Fibroblast of lung (primary cell): ENCODE results near the gene FAM78A. TPM values are rescaled to one million over a fixed set of nuclear protein-coding genes. Genes with fewer than 3 reads are reported as not detected.

Experiments
- DNase-seq, 2 donors: peaks; one replicate each; pipeline versions ENCODE4 v3.0.0 to v3.0.0-alpha.2; 2010; ENCODE audit warnings: low read depth in 2 of 2
- H2AFZ ChIP-seq: 2 replicates; pipeline ENCODE4 v1.5.1; 2012; ENCODE audit warnings: low read length, control low read depth, inconsistent platforms
- H3K27ac ChIP-seq: 2 replicates; pipeline ENCODE4 v1.5.1; 2011; ENCODE audit warnings: low read length, control low read depth; ENCODE audit not compliant: insufficient read depth
- H3K27me3 ChIP-seq: 2 replicates; pipeline ENCODE4 v1.5.1; 2011; ENCODE audit warnings: mild to moderate bottlenecking, low read length; ENCODE audit not compliant: control insufficient read depth, insufficient read depth
- H3K36me3 ChIP-seq: 2 replicates; pipeline ENCODE4 v1.5.1; 2011; ENCODE audit warnings: low read length; ENCODE audit not compliant: control insufficient read depth, insufficient read depth
- H3K4me1 ChIP-seq: 2 replicates; pipeline ENCODE4 v1.5.1; 2011; ENCODE audit warnings: low read length; ENCODE audit not compliant: control insufficient read depth, insufficient read depth; ENCODE audit errors: extremely low read depth
- H3K4me2 ChIP-seq: 2 replicates; pipeline ENCODE4 v1.5.1; 2011; ENCODE audit warnings: low read length, control low read depth; ENCODE audit not compliant: insufficient read depth; ENCODE audit errors: extremely low read depth
- H3K4me3 ChIP-seq, 4 experiments: fragments of 200-600 bp in 1 of 4; sonication (generic) in 1 of 4; replicated peaks in 1 of 4; 2 replicates each; pipeline ENCODE4 v1.5.1; 2011 to 2016; ENCODE audit warnings: low read length in 4 of 4, low read depth in 3 of 4, mild to moderate bottlenecking in 3 of 4, control low read depth in 2 of 4, inconsistent platforms in 1 of 4, mixed read lengths in 1 of 4; ENCODE audit not compliant: insufficient read depth in 1 of 4; ENCODE audit errors: control extremely low read depth in 1 of 4
- H3K79me2 ChIP-seq: 2 replicates; pipeline ENCODE4 v1.5.1; 2012; ENCODE audit warnings: mild to moderate bottlenecking, low read length, inconsistent platforms; ENCODE audit not compliant: control insufficient read depth, insufficient read depth
- H3K9ac ChIP-seq: 2 replicates; pipeline ENCODE4 v1.5.1; 2011; ENCODE audit warnings: mild to moderate bottlenecking, low read length, control low read depth; ENCODE audit not compliant: insufficient read depth
- H3K9me3 ChIP-seq: 2 replicates; pipeline ENCODE4 v1.5.1; 2012; ENCODE audit warnings: low read depth, low read length; ENCODE audit not compliant: control insufficient read depth, insufficient read depth
- H4K20me1 ChIP-seq: 2 replicates; pipeline ENCODE4 v1.5.1; 2011; ENCODE audit warnings: low read length; ENCODE audit not compliant: control insufficient read depth, insufficient read depth; ENCODE audit errors: extremely low read depth
- EZH2 ChIP-seq: IDR thresholded peaks from 2 replicates; pipeline ENCODE4 v1.5.1; 2012; ENCODE audit warnings: low read length, control low read depth, mild to moderate bottlenecking; ENCODE audit errors: missing control alignments
- polyA minus RNA-seq: library from RNA; depleted of rRNA, polyadenylated mRNA; stranded (reverse); fragments of >200 nt; gene quantifications from 2 replicates; pipeline ENCODE4 v1.2.3, GENCODE V29; 2011; ENCODE audit warnings: low replicate concordance
- polyA plus RNA-seq, 2 donors: library from polyadenylated mRNA; depleted of rRNA in 1 of 2; stranded (reverse) in 1 of 2; unstranded in 1 of 2; fragments of >200 nt; gene quantifications; 2 replicates each; pipeline ENCODE4 v1.2.1, GENCODE V29; 2011 to 2012; ENCODE audit warnings: missing spikeins in 1 of 2
- total RNA-seq: library from RNA; depleted of rRNA; stranded (reverse); fragments of >200 nt; gene quantifications from 2 replicates; pipeline ENCODE4 v1.2.1, GENCODE V29; 2014
- TF ChIP-seq, protein P1 (sequence below), 2 donors: IDR thresholded peaks in 1 of 2; conservative IDR thresholded peaks in 1 of 2; 1 replicate in 1 of 2; 2 replicates in 1 of 2; pipeline ENCODE4 v1.5.1; 2011 to 2012; ENCODE audit warnings: low read length in 2 of 2, control low read depth in 1 of 2, inconsistent platforms in 1 of 2, low read depth in 1 of 2, mild to moderate bottlenecking in 1 of 2

FAM78A gene, protein sequence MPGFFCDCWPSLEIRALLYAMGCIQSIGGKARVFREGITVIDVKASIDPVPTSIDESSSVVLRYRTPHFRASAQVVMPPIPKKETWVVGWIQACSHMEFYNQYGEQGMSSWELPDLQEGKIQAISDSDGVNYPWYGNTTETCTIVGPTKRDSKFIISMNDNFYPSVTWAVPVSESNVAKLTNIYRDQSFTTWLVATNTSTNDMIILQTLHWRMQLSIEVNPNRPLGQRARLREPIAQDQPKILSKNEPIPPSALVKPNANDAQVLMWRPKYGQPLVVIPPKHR
- total RNA-seq (0.33 and 0.51 TPM in 2 replicates), polyA plus RNA-seq (0.26 and 0.40 TPM in 2 replicates), polyA minus RNA-seq (0.11 and 0.59 TPM in 2 replicates)
- polyA plus RNA-seq (2012) = 0.24 and 0.38 TPM in 2 replicates

DNA sequence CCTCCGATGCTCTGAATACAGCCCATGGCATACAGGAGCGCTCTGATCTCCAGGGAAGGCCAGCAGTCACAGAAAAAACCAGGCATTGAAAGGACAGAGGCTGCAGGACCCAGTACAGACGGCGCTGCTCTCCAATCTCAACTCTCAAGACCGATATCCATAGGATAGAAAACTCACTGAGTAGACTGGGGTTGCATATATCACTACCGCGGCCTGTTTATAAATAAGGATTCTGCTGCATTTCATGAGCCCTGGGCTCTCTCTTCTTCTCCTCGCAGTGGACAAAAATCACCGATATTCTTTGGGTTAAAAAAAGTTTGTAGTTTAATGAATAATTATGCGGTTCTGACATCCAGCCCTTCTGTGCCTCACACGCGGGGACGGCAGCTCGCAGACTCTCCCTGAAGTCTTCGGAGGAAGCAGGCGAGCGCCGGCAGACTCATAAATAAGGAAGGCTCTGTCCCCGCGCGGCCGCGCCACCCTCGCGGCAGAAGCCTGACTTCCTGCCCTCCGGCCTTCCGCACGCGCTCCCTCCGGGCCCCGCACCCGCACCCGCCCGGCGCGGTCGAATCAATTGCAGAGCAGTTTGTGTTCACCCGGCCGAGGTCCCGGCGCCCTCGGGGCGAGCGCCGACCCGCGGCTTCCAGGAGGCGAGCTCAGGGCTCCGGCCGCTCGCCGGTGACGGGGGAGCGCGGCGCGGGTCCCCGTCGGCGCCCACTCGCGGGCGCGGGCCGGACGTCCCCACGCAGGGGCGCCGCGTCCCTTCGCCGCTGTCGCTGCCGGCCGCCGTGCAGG, at the start of gene FAM78A:
TSS of gene FAM78A (minus strand) at position 417 of the 795 bp plus-strand sequence. CDS start at position 86, 331 bp downstream.
- Histone ChIP-seq H4K20me1 (no peaks in the 10 kb centered on the region), H2AFZ (no peak within 1 kb of the TSS)

DNA sequence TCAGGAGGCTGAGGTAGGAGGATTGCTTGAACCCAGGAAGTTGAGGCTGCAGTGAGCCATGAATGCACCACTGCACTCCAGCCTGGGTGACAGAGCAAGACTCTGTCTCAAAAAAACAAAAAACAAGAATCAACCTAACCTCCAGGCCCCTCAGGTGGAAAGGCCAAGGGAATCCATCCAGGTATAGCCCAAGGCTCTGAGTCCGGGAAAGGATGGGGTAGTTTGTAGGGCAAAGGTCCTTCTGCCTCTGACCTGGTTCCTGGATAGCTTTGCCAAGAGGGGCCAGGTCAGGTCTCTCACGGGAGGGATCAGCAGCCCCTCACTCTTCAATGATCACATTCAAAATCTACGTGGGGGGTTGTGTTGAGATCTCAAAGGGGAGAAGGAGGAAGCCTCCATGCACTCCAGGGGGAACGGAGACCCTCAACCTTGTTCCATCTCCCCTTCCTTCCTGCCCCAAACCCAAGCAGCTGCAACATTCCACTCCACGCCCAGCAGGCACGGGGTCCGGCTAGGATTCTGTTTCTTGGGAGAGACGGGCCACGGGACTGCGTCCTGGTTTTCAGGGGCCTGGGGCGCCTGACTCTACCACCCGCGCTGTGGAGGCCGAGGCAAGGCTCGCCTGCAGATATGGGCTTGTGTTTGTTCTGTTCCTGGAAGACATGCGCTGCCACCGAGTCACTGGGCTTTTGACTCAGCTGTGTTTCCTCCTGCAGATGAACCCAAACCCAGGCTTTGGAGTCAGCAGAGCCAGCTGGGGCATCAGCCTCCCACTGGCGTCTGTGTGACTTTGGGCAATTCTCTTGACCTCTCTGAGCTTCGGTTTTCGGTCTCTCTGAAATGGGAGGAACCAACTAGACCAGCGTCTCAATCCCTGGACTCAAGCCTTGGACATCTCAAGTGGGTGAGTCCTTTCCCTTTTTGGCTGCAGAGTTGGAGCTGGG, 48.7 kb upstream of the FAM78A start:
- Histone ChIP-seq H3K27ac (no peak overlapping the region), H3K4me2 (no peak overlapping the region), H3K36me3 (no peaks in the 10 kb centered on the region), H3K79me2 (no peaks in the 10 kb centered on the region), H3K9me3 (no peaks in the 10 kb centered on the region), H3K4me3 (no peak overlapping the region), H3K4me1 (peaks cover 3% of the 10 kb centered on the region), H3K27me3 (no peaks in the 10 kb centered on the region), H2AFZ (no peak overlapping the region), H3K9ac (no peak overlapping the region), H4K20me1 (no peaks in the 10 kb centered on the region)
- no peak for TF ChIP-seq EZH2
- TF ChIP-seq, protein P1, sequence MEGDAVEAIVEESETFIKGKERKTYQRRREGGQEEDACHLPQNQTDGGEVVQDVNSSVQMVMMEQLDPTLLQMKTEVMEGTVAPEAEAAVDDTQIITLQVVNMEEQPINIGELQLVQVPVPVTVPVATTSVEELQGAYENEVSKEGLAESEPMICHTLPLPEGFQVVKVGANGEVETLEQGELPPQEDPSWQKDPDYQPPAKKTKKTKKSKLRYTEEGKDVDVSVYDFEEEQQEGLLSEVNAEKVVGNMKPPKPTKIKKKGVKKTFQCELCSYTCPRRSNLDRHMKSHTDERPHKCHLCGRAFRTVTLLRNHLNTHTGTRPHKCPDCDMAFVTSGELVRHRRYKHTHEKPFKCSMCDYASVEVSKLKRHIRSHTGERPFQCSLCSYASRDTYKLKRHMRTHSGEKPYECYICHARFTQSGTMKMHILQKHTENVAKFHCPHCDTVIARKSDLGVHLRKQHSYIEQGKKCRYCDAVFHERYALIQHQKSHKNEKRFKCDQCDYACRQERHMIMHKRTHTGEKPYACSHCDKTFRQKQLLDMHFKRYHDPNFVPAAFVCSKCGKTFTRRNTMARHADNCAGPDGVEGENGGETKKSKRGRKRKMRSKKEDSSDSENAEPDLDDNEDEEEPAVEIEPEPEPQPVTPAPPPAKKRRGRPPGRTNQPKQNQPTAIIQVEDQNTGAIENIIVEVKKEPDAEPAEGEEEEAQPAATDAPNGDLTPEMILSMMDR (conservative IDR thresholded peaks at IDR 0.05 in 1 of 2, IDR thresholded peaks at IDR 0.05 in 1 of 2; ENCODE audit: low read depth in 1 of 2, low read length in 2 of 2) = no peak
- no peak for DNase-seq

More for the DNA sequence above, at the start of gene FAM78A:
- Histone ChIP-seq H3K27me3 (peaks cover 26% of the 10 kb centered on the region), H3K4me2 (peak within 1 kb of the TSS; percentile 13), H3K9me3 (no peaks in the 10 kb centered on the region), H3K4me3 (peak within 1 kb of the TSS in 1 of 4 experiments; percentile 46), H3K9ac (no peak within 1 kb of the TSS), H3K27ac (no peak within 1 kb of the TSS), H3K36me3 (no peaks in the 10 kb centered on the region), H3K4me1 (no peaks in the 10 kb centered on the region), H3K79me2 (no peaks in the 10 kb centered on the region)
- peak in 1 of 2 donors; percentile 10 for DNase-seq
- TF ChIP-seq EZH2 = peak; percentile 89
- TF ChIP-seq, protein P1 (conservative IDR thresholded peaks at IDR 0.05 in 1 of 2, IDR thresholded peaks at IDR 0.05 in 1 of 2; ENCODE audit: low read depth in 1 of 2, low read length in 2 of 2) = no peak
